Stimulated activated naive CD8-positive, alpha-beta T cell treated with anti-CD3 and anti-CD28 coated beads, Interleukin-15, amount 100 ng/mL, for 72 hours (primary cell): ENCODE results near the gene STRA6.

Experiments used
- ATAC-seq: fragments of 150-1000 bp; cut with Tn5 transposase; 2 replicates; pipeline ENCODE4 v1.10.0; 2021; ENCODE audit warnings: mild to moderate bottlenecking, moderate library complexity
- DNase-seq, 2 donors: peaks; one replicate each; pipeline ENCODE4 v3.0.0; 2021 to 2022
- H3K27ac Mint-ChIP-seq, 2 donors: one replicate each; pipeline ENCODE4 v1.8.0; 2022; ENCODE audit warnings: mild to moderate bottlenecking in 2 of 2, mixed read lengths in 2 of 2, moderate library complexity in 2 of 2
- H3K27me3 Mint-ChIP-seq: one replicate; pipeline ENCODE4 v1.8.0; 2022; ENCODE audit warnings: mixed read lengths
- H3K4me1 Mint-ChIP-seq: one replicate; pipeline ENCODE4 v1.8.0; 2022; ENCODE audit warnings: mild to moderate bottlenecking, mixed read lengths
- H3K4me3 Mint-ChIP-seq, 2 donors: one replicate each; pipeline ENCODE4 v1.8.0; 2022; ENCODE audit warnings: mild to moderate bottlenecking in 2 of 2, mixed read lengths in 2 of 2, moderate library complexity in 1 of 2
- H3K9me3 Mint-ChIP-seq, 2 donors: one replicate each; pipeline ENCODE4 v1.8.0; 2022; ENCODE audit warnings: mixed read lengths in 2 of 2

The STRA6 gene

DNA sequence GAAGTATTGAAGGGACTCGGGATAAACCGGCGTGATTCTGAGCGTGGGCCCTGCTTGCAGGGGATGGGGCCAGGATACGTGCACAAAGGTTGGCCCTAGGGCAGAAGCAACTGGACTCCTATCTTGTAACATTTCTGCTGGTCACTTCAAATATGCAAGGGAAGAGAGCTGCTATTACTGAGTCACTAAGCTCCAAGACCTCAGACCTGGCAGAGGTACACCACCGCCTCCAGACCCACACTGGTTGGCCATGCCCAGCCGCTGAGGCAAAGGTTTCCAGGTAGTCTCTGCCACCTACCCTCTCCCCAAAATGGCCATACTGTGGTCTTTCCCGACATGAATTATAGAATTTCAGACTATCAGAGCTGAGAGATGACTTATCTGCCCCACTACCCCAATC, 13.4 kb upstream of the STRA6 start:
- no peak for DNase-seq
- H3K4me1 Mint-ChIP-seq = no peaks in the 10 kb centered on the region
- H3K27ac Mint-ChIP-seq = no peak overlapping the region
- no peak for ATAC-seq
- peaks cover 21% of the 10 kb centered on the region for H3K27me3 Mint-ChIP-seq
- no peak overlapping the region for H3K4me3 Mint-ChIP-seq
- H3K9me3 Mint-ChIP-seq = no peaks in the 10 kb centered on the region

DNA sequence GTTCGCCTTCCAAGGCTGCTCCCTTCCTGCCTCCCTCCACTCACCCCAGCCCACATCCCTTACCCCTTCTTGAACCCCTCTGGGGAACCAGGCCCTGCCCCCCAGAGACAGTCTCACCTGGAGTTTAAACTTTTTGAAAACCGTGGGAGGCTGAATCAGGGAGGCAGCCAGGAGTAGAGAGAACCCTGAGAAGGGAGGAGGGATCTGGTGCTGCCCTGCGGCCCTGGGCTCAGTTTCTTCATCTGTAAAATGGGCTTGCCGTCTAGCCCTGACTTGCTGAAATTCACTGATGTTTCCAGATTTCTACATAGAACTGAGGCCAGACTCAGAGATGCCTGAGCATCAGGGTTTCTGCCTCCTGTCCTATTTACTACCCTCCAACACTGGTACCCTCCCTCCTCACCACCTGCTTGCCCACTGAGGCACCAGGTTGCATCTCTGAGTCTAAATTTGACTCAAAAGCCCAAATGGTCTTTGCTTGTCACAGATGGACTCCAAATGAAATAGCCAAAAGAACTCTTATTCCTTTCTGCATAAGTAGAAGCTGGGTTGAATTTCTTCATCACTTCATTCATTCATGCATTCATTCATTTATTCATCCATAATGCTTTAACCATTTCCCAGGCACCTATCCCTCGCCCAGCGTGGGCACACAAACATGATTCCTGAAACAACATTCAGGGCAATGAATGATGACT, 11.9 kb upstream of the STRA6 start:
- Mint-ChIP-seq H3K27me3 (peaks cover 9% of the 10 kb centered on the region), H3K4me3 (no peak overlapping the region), H3K4me1 (no peaks in the 10 kb centered on the region)

DNA sequence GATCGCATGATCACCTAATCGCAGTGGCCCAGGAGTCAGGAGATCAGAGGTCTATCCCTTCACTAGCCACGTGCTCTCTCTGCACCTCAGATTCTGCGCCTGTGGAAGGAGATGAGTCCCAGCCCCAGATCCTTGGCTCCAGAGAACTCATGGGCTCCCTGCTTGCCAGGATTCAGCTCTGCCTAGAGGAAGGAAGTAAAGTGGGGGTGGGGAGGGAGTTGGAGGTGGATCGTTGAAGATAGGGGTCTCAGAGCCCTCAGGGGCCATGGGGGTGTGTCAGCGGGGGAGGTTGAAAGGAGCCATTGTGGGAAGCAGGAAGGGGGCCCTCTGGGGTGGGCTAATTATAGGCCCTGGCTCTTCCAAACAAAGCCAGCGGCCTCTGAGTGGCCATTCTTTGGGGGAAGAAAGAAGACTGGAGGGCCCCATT, 11.3 kb upstream of the STRA6 start:
- DNase-seq = no peak
- ATAC-seq = no peak
- H3K27ac Mint-ChIP-seq = no peak overlapping the region
- no peaks in the 10 kb centered on the region for H3K4me1 Mint-ChIP-seq
- H3K9me3 Mint-ChIP-seq = no peaks in the 10 kb centered on the region
- H3K4me3 Mint-ChIP-seq = no peak overlapping the region
- peaks cover 9% of the 10 kb centered on the region for H3K27me3 Mint-ChIP-seq

More for the DNA sequence above, 11.9 kb upstream of the STRA6 start:
- ATAC-seq = no peak
- H3K27ac Mint-ChIP-seq = no peak overlapping the region
- DNase-seq = no peak
- H3K9me3 Mint-ChIP-seq = no peaks in the 10 kb centered on the region

DNA sequence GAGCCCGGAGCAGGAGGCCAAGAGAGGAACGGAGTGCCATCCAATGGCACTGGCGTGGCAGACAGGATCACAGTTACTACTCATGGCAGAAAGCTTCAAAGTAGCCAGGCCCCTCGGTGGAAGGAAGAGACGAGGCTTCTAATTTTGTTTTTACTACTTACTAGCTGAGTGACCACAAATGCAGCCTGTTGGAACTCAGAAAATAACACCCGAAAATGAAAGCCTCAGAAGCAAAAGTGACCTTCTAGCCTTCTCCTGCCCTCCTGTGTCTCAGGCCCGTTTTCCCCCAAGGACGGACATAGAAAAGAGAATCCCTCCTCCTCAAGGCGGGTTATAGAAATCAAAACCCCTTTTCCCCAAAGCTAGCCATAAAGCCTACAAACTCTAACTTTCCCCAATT, 9.9 kb upstream of the STRA6 start:
- no peaks in the 10 kb centered on the region for H3K4me1 Mint-ChIP-seq
- peaks cover 23% of the 10 kb centered on the region for H3K27me3 Mint-ChIP-seq

DNA sequence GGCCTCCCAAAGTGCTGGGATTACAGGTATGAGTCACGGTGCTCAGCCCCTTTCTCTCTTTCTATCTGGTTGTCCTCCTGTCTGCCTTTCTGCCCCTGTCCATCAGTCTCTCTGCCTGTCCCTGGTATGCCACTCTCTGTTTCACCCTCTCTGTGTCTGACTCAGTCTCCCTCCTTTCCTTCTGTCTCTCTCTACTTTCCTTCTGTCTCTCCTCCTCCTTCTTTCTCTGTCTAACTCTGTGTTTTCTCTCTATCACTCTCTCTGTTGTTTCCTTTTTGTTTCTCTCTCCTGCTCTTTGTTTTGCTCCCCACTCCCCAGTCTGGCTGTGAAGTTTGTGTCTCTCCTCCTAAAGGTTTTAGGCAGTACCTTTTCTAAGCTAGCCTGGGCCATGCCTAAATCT, 9.1 kb upstream of the STRA6 start:
- Mint-ChIP-seq H3K4me3 (no peak overlapping the region), H3K4me1 (no peaks in the 10 kb centered on the region), H3K27me3 (peaks cover 27% of the 10 kb centered on the region), H3K27ac (no peak overlapping the region), H3K9me3 (no peaks in the 10 kb centered on the region)
- no peak for DNase-seq
- ATAC-seq = no peak

More for the DNA sequence above, 9.9 kb upstream of the STRA6 start:
- no peaks in the 10 kb centered on the region for H3K9me3 Mint-ChIP-seq
- no peak for DNase-seq
- H3K27ac Mint-ChIP-seq = no peak overlapping the region
- ATAC-seq = no peak
- H3K4me3 Mint-ChIP-seq = no peak overlapping the region

DNA sequence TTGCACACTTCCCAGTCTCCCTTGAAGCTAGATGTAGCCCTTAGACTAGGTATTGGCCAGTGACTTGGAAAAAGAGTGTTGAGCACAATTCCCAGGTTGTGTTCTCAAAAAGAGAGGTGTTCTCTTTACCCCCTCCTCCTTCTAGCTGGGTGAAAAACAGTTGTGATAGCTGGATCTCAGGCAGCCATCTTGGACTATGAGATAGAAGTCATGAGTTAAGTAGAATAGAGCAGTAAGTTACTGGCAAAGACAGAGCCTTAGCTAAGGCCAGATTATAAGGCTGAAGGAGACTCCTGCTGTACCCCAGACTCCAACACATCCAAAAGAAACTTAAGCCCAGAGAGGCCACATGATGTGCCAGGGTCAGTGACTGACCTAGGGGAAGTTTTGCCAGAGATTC, 8.1 kb upstream of the STRA6 start:
- Mint-ChIP-seq H3K4me1 (no peaks in the 10 kb centered on the region), H3K9me3 (no peaks in the 10 kb centered on the region), H3K27ac (no peak overlapping the region), H3K4me3 (no peak overlapping the region), H3K27me3 (peaks cover 26% of the 10 kb centered on the region)
- ATAC-seq (no peak), DNase-seq (no peak)

DNA sequence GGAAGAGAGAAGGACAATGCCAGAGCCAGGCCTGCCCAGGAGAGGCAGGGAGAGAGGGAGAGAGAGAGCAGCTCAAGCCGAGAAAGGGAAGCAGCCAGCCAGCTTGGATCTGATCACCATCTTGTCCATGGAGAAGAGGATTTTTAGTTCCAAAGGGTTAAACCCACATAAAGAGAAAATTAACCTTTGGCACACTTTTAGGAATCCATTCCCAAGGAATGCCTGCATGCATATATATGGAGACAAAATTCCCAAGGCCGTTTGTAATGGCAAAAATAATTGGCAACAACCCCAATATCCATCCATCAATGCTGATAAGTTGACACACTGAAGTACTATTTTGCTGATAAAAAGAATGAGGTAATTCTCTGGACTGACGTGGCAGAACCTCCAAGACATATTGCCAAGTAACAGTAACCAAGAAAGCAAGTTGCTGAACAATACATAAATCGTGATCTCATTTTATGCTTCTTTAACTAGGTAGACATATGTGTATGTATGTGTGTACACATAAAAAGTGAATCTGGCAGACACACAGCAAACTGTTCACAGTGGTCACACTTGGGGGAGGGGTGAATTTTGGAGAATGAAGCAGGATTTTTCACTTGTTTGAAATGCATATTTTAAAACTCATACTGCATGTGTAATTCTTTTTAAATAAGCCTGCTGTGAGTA, 7.5 kb upstream of the STRA6 start:
- Mint-ChIP-seq H3K4me3 (no peak overlapping the region), H3K9me3 (no peaks in the 10 kb centered on the region), H3K4me1 (no peaks in the 10 kb centered on the region), H3K27ac (no peak overlapping the region), H3K27me3 (peaks cover 20% of the 10 kb centered on the region)
- DNase-seq = no peak
- ATAC-seq = no peak

DNA sequence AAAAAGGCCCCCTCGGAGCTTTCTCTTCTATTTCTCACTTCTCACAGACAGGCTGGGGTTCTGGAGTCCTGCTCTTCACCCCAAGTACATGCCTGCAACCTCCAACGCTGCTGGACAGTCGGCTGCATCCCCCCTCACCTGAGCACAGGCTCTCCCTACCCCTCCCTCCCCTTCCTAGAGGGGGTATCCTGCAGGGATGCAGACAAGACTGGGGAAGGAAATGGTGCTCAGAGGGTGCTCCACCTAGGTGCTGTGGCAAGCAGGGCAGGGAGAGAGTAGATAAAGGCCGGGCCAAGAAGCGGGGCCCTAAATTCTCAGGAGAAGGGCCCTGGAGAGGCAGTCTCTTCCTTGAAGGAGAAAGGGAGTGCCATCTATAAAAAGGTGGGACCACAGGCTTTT, 7.0 kb upstream of the STRA6 start:
- ATAC-seq = no peak
- Mint-ChIP-seq H3K4me3 (no peak overlapping the region), H3K4me1 (no peaks in the 10 kb centered on the region), H3K9me3 (no peaks in the 10 kb centered on the region), H3K27ac (no peak overlapping the region), H3K27me3 (peaks cover 20% of the 10 kb centered on the region)
- no peak for DNase-seq

DNA sequence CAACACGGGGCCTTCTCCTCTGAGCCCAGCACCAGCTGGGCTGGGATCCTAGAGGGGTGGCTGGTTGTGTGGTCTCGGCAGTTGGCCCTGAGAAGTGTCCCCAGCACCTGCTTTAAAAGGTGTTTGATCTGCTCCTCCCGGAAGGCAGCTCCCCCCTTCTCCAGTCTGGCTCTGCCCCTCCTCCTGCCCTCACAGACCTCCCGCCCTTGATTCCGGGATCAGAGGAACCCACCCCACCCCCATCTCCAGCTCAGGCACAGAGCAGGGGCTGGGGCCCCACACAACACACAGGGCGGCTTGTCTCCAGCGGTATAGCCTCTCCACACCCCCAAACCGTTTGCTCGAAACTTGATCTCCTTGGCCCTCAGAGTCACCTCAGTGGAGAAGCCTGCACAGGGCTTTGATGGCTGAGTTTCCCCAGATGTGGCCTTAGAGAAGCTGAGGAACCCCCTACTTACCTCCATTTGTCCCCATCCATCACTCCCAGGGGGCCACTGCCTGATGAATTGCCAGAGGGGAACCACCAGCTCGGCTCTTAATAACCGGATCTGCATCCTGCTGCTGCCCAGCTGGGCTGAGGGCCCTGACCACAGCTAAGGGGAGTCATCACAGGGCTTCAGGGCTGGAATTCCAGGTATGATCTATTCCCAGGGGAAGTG, 6.4 kb upstream of the STRA6 start:
- DNase-seq (no peak), ATAC-seq (no peak)
- peaks cover 20% of the 10 kb centered on the region for H3K27me3 Mint-ChIP-seq
- H3K4me3 Mint-ChIP-seq = no peak overlapping the region
- H3K27ac Mint-ChIP-seq = peak overlapping the region in 1 of 2 donors; percentile 74
- H3K9me3 Mint-ChIP-seq = no peaks in the 10 kb centered on the region
- H3K4me1 Mint-ChIP-seq = no peaks in the 10 kb centered on the region

DNA sequence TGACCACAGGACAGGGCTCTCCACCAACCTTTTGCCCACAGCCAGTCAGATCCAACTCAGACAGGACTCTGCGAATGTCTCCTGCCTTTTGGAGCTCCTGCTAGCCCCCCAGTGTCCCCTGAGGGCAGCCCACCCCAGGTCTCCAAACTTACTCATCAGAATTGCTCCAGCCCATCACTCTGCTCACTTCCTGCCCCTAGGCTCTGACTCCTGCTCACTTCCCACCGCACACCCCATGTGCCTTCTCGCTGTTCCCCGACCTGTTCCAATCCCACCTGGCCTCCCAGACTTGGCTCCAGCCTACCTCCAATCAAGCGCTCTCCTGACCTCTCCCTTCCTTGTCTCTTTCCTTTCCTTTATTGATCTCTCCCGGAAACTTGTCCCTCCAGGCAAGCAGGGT, 5.9 kb upstream of the STRA6 start:
- Mint-ChIP-seq H3K4me1 (peaks cover 3% of the 10 kb centered on the region), H3K4me3 (no peak overlapping the region), H3K27me3 (peaks cover 20% of the 10 kb centered on the region), H3K9me3 (no peaks in the 10 kb centered on the region), H3K27ac (peak overlapping the region in 1 of 2 donors; percentile 74)
- DNase-seq (no peak), ATAC-seq (no peak)

DNA sequence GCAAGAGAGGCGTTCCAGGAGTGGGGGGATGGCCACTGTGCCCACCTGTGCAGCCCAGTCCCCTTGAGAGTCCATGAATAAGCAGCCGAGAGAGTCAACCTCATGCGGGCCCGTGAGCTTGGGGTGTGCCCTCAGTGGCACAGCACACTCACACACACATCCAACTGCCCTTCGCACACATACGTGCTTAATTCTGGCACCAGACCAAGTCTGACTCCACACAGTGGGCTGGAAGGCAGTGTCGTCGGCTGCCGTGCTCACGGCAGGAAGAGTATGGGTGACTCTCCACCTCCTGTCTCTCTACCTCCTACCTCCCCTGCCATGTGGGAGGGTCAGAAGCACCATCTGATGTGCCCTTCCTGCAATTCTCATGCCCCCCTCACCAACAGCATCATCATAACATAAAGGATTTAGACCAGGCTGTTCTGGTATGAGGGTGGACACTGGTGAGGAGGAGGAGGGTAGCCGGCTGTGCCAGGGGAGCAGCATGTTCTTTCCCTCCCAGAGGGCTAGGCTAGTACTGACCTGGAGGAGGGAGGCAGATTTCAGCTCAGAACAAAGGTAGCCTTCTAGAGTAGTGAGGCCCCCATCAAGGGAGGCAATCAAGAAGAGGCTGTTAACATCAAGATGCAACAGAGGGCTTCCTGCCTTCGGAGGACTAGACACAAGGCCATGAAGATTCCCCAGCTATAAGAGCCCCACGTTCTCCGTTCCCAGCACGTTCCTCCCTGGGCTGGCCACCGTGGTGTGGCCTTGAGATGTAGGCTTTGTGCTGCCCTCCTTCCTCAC, 5.3 kb upstream of the STRA6 start:
- Mint-ChIP-seq H3K4me3 (no peak overlapping the region), H3K27ac (no peak overlapping the region), H3K4me1 (peaks cover 10% of the 10 kb centered on the region), H3K9me3 (no peaks in the 10 kb centered on the region), H3K27me3 (peaks cover 20% of the 10 kb centered on the region)
- no peak for ATAC-seq
- DNase-seq = no peak

DNA sequence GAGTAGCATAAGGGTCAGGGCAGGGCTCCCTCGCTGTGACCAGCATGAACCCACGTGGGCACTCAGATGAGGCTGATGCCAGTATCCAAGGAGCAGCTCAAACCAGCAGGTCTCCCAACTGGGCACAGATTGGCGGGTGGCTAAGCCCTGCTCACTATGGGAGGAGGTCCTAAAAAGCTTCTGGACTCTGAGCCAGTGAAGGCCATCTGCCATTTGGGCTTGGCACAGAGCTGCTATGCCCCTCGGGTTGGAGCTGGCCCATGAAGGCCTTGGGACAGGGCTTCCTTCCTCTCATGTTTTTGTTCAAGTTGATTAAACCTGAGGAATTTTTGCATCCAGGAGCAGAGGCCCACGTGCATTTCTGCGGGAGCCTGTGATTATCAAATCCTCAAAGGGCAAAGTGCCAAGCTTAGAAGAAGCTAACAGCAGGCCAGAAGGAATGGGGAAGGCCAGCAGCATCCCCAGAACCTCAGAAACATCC, 4.3 kb upstream of the STRA6 start:
- Mint-ChIP-seq H3K27me3 (peaks cover 21% of the 10 kb centered on the region), H3K9me3 (no peaks in the 10 kb centered on the region)
- ATAC-seq = no peak

DNA sequence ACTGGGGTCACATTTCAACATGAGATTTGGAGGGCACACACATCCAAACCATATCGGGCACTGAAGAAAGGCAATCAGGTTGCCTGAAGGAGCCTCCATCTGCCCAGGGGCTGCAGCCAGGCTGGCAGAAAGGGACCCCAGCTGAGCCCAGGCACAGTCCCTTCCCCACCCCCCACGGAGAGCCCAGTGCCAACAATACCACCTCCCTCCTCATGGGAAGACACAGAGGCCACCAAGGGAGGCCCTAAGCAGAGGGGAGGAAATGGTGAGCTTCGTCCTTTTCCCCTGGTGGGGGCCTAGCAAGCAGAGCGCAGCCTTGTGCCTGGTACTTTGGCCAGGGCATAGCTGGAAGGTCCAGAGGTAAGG, 3.0 kb upstream of the STRA6 start:
- no peak overlapping the region for H3K4me3 Mint-ChIP-seq
- DNase-seq = no peak
- H3K27me3 Mint-ChIP-seq = peaks cover 27% of the 10 kb centered on the region
- H3K27ac Mint-ChIP-seq = no peak overlapping the region
- H3K9me3 Mint-ChIP-seq = no peaks in the 10 kb centered on the region
- ATAC-seq = no peak
- H3K4me1 Mint-ChIP-seq = peaks cover 21% of the 10 kb centered on the region

More for the DNA sequence above, 4.3 kb upstream of the STRA6 start:
- Mint-ChIP-seq H3K4me3 (no peak overlapping the region), H3K4me1 (peaks cover 16% of the 10 kb centered on the region), H3K27ac (no peak overlapping the region)
- DNase-seq = no peak

DNA sequence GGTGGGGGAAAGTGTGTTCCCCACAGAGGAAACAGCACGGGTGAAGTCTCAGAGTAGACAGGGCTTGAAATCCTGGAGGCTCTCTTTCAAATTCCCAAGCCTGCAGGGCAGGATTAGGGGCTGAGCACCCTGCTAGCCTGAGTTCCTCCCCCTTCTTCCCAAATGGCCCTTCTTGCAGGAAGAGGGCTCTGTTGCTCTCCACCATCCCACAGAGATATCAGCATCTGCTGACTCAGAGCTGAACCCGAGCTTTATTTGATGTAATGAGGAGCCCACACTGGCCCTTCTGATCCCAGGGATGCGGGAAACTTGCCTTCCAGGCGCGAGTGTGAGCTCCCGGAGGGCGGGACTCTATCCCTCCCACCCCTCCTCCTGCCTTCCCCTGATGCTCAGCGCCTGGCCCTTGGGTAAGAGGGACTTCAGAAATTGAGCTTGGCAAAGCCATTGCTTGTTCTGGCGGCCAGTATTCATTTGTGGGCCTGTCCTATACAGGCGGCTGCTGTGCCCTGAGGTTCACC, 1.4 kb upstream of the STRA6 start:
- ATAC-seq = no peak
- no peak overlapping the region for H3K4me3 Mint-ChIP-seq
- H3K27me3 Mint-ChIP-seq = peaks cover 26% of the 10 kb centered on the region
- no peaks in the 10 kb centered on the region for H3K9me3 Mint-ChIP-seq
- no peak overlapping the region for H3K27ac Mint-ChIP-seq
- DNase-seq = no peak
- peaks cover 33% of the 10 kb centered on the region for H3K4me1 Mint-ChIP-seq

DNA sequence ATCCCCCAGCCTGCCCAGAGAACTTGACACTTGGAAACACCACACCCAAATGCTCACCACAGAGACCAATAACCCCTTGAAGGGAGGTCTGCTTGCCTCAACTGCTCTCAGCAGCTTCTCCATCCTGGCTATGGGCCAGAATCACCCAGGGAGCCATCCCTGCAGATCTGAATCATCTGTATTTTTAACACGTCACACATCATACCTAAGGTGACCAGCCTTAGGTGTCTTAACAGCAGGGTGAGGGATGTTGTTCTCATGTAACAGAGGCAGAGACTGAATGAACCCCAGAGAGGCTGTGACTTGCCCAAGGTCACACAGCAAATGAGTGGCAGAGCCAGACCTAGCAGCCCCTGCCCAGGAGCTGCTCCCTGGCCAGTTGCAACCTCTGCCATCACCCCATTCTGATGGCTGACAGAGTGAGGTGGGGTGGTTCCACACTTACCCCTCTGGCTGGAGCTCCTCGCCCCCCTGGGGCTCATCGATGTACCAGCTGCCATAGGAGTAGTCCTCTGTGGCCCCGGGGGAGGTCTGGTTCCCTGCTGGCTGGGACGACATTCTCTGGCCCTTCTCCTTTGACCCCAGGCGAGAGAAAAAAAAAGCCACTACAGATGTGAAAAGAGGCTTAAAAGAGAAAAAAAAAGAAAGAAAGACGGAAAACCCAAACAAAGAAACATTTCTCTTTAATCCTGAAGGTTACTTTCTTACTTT, 722 bp downstream of the STRA6 start:
- Mint-ChIP-seq H3K27ac (peak overlapping the region; percentile 55 to 85), H3K9me3 (no peaks in the 10 kb centered on the region), H3K4me1 (peaks cover 33% of the 10 kb centered on the region), H3K4me3 (no peak overlapping the region), H3K27me3 (peaks cover 7% of the 10 kb centered on the region)
- DNase-seq (no peak), ATAC-seq (no peak)
